ENCODE measurements around the gene ACTC1.

ACTC1 gene

DNA sequence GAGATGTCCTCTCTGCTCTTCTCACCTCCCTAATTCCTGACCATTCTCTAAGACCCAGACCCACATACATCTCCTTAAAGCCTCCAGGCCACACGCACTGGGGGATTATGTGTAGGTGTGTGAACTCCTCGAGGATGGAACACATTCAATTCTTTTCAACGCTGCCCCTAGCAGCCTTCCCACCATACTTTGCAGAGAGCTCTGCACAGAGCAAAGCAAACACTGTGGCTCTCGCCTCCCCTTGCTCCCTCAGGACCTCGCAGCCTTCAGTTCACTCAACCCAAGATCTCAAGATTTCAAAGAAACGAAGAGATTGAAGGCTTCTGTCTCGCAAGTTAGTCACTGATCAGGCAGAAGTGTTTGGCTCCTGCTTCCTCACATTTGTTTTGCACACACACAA lies 6.0 kb downstream of the ACTC1 start:
- Histone ChIP-seq H3K9me3 (ENCODE audit: control insufficient read depth, low read length) (no peaks in the 10 kb centered on the region), H3K9ac (no peak overlapping the region), H3K4me1 (peaks cover 7% of the 10 kb centered on the region), H3K36me3 (ENCODE audit: control insufficient read depth, insufficient read depth, low read length) (no peaks in the 10 kb centered on the region), H3K4me2 (ENCODE audit: low read length) (no peak overlapping the region), H3K4me3 (ENCODE audit: low read depth, low read length) (no peak overlapping the region), H2AFZ (no peak overlapping the region), H3K27me3 (ENCODE audit: control insufficient read depth, insufficient read depth, low read length) (no peaks in the 10 kb centered on the region), H3K79me2 (no peaks in the 10 kb centered on the region), H3K27ac (no peak overlapping the region)
- TF ChIP-seq, protein P1, sequence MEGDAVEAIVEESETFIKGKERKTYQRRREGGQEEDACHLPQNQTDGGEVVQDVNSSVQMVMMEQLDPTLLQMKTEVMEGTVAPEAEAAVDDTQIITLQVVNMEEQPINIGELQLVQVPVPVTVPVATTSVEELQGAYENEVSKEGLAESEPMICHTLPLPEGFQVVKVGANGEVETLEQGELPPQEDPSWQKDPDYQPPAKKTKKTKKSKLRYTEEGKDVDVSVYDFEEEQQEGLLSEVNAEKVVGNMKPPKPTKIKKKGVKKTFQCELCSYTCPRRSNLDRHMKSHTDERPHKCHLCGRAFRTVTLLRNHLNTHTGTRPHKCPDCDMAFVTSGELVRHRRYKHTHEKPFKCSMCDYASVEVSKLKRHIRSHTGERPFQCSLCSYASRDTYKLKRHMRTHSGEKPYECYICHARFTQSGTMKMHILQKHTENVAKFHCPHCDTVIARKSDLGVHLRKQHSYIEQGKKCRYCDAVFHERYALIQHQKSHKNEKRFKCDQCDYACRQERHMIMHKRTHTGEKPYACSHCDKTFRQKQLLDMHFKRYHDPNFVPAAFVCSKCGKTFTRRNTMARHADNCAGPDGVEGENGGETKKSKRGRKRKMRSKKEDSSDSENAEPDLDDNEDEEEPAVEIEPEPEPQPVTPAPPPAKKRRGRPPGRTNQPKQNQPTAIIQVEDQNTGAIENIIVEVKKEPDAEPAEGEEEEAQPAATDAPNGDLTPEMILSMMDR (IDR thresholded peaks at IDR 0.05): no peak

DNA sequence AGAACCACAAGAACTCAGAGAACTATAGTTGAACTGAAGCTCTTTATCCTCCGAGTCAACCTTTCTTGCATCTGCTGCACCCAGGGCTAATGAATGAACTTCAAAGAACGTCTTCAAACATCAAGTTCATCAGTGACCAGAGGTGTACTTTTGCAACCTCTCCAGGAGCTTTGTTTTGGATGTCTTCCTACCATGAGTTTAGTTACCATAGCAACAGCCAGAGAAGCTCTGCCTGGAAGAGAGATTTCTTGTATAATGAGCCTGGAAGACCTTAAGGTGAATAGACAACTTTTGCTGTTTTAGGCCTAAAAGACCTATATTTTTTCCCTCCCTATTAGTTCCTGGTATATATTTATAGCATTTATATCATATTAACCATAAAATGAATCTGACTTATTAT lies 9.1 kb downstream of the ACTC1 start:
- H3K4me1 ChIP-seq: no peaks in the 10 kb centered on the region
- no peak overlapping the region for H3K27ac ChIP-seq
- no peaks in the 10 kb centered on the region for H3K79me2 ChIP-seq
- H3K36me3 ChIP-seq (ENCODE audit: control insufficient read depth, insufficient read depth, low read length): no peaks in the 10 kb centered on the region
- no peak overlapping the region for H3K4me2 ChIP-seq (ENCODE audit: low read length)
- H3K4me3 ChIP-seq (ENCODE audit: low read depth, low read length): no peak overlapping the region
- no peaks in the 10 kb centered on the region for H3K9me3 ChIP-seq (ENCODE audit: control insufficient read depth, low read length)
- H3K27me3 ChIP-seq (ENCODE audit: control insufficient read depth, insufficient read depth, low read length): no peaks in the 10 kb centered on the region
- TF ChIP-seq, protein P1 (IDR thresholded peaks at IDR 0.05): no peak
- no peak overlapping the region for H3K9ac ChIP-seq
- no peak overlapping the region for H2AFZ ChIP-seq

DNA sequence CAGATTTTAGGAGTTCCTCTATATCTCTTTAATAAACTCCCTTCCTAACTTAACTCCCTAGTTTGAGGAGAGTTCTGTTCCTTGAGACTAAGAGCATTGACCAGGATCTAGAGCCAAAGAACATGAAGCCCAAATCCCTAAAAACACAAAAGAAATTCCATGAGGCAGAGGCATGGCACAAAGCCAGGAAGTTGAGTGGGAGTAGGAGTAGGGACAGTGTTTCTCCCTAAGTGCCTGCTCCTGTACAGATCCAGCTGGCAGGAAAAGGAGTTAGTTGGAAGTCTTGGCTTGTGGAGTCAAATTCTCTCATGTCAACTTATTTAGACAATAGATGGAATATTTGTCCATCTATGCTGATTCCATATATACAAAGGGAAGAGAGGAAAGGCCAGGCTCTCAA lies 11.4 kb downstream of the ACTC1 start:
- Histone ChIP-seq H3K36me3 (ENCODE audit: control insufficient read depth, insufficient read depth, low read length) (no peaks in the 10 kb centered on the region), H2AFZ (no peak overlapping the region), H3K4me3 (ENCODE audit: low read depth, low read length) (no peak overlapping the region), H3K4me2 (ENCODE audit: low read length) (no peak overlapping the region), H3K9ac (no peak overlapping the region), H3K9me3 (ENCODE audit: control insufficient read depth, low read length) (no peaks in the 10 kb centered on the region), H3K4me1 (no peaks in the 10 kb centered on the region), H3K27ac (no peak overlapping the region), H3K27me3 (ENCODE audit: control insufficient read depth, insufficient read depth, low read length) (no peaks in the 10 kb centered on the region), H3K79me2 (no peaks in the 10 kb centered on the region)
- TF ChIP-seq, protein P1 (IDR thresholded peaks at IDR 0.05): no peak

DNA sequence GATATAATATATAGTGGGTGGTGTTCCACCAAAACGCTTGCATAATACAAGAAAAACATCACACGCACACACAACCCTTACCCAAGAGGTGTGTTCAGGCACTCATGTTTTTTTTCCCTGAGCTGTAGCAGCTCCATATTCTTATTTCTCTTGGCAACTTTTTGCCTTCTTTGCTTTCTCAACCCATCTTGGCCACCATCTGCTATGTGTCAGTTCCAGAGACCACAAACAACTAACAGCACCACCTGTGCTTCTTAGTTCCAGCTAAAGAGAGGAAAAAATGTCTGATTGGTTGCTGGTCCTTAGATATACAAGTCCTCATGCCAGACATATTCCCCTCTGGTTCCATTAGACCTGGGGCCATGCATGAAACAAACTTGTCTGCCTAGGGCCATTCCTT lies 11.9 kb downstream of the ACTC1 start:
- no peaks in the 10 kb centered on the region for H3K4me1 ChIP-seq
- no peaks in the 10 kb centered on the region for H3K36me3 ChIP-seq (ENCODE audit: control insufficient read depth, insufficient read depth, low read length)
- H3K4me3 ChIP-seq (ENCODE audit: low read depth, low read length): no peak overlapping the region
- H3K27ac ChIP-seq: no peak overlapping the region
- TF ChIP-seq, protein P1 (IDR thresholded peaks at IDR 0.05): no peak
- no peak overlapping the region for H3K9ac ChIP-seq
- no peak overlapping the region for H3K4me2 ChIP-seq (ENCODE audit: low read length)
- no peaks in the 10 kb centered on the region for H3K9me3 ChIP-seq (ENCODE audit: control insufficient read depth, low read length)
- no peaks in the 10 kb centered on the region for H3K79me2 ChIP-seq
- no peak overlapping the region for H2AFZ ChIP-seq
- H3K27me3 ChIP-seq (ENCODE audit: control insufficient read depth, insufficient read depth, low read length): no peaks in the 10 kb centered on the region

DNA sequence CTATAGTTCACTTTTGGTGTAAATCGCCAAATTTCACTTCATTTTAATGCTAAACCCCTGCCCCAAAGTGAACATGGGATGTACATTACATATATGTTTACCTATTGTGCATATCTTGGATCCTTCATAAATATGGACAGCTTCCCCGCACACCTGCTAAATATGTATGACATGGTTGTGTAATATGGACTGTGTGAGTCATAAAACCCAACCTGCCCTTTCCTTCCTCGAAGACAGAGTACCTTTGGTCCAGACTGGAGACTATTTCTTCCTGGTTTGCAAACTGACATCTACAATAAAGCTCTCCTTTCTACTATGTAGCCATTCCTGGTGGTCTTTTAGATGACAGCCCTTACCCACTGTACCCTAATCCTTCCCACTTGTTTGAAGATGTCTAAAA lies 12.4 kb downstream of the ACTC1 start:
- no peaks in the 10 kb centered on the region for H3K27me3 ChIP-seq (ENCODE audit: control insufficient read depth, insufficient read depth, low read length)
- TF ChIP-seq, protein P1 (IDR thresholded peaks at IDR 0.05): no peak

More for the DNA sequence above, 12.4 kb downstream of the ACTC1 start:
- H3K27ac ChIP-seq: no peak overlapping the region
- H2AFZ ChIP-seq: no peak overlapping the region
- H3K4me1 ChIP-seq: no peaks in the 10 kb centered on the region
- no peak overlapping the region for H3K4me3 ChIP-seq (ENCODE audit: low read depth, low read length)
- H3K4me2 ChIP-seq (ENCODE audit: low read length): no peak overlapping the region
- H3K9me3 ChIP-seq (ENCODE audit: control insufficient read depth, low read length): no peaks in the 10 kb centered on the region
- no peak overlapping the region for H3K9ac ChIP-seq
- no peaks in the 10 kb centered on the region for H3K79me2 ChIP-seq
- no peaks in the 10 kb centered on the region for H3K36me3 ChIP-seq (ENCODE audit: control insufficient read depth, insufficient read depth, low read length)
